HG03025 (cell line): ENCODE results near the gene ADD1.
"Not testable (repeated sequence)": the region's sequence is repeated elsewhere in the genome, so short reads cannot be mapped to it uniquely, and the experiment has no call there.

Experiments
- ATAC-seq: cut with Tn5 transposase; IDR thresholded peaks from one replicate; pipeline ENCODE4 v1.9.1; 2021; ENCODE audit warnings: mild to moderate bottlenecking, moderate library complexity; ENCODE audit not compliant: unreplicated experiment, low FRiP score

Gene ADD1

DNA sequence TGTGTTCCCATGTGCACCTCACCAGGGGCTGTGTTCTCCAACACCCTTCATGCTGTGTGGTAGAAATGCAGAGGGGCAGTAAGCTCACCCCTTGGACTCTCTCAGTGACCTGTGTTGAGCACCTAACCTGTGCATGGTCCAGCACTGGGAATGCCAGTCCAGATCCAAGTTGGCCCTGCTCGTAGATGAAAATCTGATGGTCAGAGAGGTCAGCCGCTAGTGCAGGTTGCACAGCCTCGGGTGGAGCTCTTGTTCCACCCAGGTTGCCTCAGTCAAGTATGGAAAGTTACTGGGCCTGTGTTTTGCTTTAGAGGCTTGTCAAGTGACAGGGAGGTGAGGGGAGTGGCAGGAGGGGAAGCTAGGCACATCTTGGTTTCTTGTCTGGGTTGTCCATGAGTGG, 68.2 kb downstream of the ADD1 start:
- ATAC-seq: no peak

DNA sequence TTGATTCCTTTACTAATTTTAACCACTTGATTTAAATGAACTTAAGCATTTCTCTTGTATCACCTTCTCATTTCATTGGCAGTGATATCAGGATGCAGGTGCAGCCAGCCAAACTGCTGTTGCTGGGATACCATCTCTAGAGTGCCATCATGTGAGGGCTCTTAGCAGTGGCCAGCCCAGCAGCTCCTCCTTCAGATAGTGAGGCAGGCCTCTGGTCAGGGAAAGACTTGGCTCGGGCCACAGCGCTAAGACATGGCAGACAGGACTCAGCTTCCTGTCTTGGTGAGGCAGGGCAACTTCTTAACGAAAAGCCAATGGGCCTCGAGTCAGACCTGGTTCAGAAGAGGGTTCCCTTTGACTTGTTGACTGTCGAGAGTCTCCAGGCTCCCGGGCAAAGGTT, 69.5 kb downstream of the ADD1 start:
- no peak for ATAC-seq

DNA sequence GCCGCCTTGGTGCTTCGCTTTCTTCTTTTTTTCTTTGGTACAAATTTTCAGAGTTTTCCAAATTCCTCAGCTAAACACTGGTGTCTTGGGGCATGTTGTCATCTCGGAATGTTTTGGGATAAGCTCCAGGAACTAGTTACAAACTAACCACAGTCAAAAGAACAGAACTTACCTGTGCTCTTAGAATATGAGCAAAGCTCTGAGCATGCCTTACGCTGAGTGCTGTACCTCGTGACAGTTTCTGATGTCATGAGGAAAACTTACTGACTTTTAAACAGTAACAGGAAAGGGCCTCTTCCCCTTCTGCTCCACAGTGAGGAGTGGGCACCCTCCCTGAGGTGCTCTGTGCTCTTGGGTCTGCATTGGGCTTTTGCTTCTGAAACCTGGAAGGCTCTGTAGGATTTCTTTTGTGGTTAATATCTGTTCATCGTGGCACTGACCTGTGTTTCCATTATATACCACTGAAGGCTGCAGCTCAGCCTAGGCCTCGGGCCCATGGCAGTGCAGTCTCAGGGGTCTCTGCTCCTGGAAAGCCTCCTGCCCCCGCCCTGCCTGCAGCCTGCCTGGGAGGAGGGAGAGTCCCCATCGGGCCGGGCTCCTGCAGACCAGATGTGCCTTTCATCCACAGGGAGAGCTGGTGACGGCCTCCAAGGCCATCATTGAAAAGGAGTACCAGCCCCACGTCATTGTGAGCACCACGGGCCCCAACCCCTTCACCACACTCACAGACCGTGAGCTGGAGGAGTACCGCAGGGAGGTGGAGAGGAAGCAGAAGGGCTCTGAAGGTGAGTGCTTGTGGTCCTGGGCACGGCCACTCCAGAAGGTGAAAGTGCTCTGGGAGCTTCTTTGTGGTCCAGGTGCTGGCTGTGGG, 70.8 kb downstream of the ADD1 start:
- no peak for ATAC-seq

DNA sequence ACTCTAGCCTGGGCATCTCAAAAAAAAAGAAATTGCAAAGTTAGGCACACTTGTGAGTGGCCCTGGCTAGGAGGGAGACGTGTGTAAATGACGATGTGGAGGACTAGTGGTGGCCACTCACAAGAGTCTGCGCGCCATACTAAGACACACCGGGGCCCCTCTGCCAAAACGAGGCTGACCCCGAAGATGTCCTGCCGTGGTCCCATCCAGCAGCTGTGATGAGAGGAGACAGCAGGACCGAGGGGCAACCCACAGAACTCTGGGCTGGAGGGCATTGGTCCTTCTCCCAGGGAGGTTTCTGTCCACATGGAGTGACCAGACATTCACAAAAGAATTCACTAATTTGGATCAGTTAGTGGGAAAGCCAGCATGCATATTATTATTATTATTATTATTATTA, 72.1 kb downstream of the ADD1 start:
- ATAC-seq: no peak

GRCh38 chr4:2916696-2917095, 73.1 kb downstream of the ADD1 start:
- ATAC-seq: not testable (repeated sequence)

GRCh38 chr4:2918300-2918699, 74.7 kb downstream of the ADD1 start:
- not testable (repeated sequence) for ATAC-seq

GRCh38 chr4:2918714-2919113, 75.1 kb downstream of the ADD1 start:
- ATAC-seq: not testable (repeated sequence)

- not testable (repeated sequence) for ATAC-seq
Observed at GRCh38 chr4:2922453-2923101, 78.9 kb downstream of the ADD1 start.

- ATAC-seq: no peak
Observed at GRCh38 chr4:2923141-2923551, 79.5 kb downstream of the ADD1 start.

DNA sequence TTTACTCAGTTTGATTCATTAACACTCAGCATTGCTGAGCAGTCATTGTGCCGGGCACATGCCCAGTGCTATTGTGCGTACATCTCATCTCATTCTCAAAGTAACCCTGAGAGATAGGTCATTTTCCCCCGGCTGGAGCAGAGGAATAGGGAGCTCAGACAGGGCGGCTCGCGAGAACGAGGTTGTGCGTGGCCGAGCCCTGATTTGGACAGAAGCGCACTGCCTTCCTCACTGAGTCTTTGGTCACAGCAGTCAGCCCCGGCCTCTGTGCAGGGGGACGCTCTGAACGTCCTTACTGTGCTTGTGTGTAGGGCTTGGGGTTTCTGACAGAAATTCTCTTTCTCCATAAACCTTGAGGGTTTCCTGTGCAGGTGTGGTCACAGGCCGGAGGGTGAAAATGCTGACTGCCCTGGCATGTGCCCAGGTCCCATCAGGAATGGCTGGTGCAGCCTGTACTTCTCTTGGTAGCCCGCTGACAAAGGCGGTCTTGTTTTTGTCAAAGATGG, 80.1 kb downstream of the ADD1 start:
- no peak for ATAC-seq

- ATAC-seq: no peak
Observed at GRCh38 chr4:2924286-2924685, 80.6 kb downstream of the ADD1 start.

DNA sequence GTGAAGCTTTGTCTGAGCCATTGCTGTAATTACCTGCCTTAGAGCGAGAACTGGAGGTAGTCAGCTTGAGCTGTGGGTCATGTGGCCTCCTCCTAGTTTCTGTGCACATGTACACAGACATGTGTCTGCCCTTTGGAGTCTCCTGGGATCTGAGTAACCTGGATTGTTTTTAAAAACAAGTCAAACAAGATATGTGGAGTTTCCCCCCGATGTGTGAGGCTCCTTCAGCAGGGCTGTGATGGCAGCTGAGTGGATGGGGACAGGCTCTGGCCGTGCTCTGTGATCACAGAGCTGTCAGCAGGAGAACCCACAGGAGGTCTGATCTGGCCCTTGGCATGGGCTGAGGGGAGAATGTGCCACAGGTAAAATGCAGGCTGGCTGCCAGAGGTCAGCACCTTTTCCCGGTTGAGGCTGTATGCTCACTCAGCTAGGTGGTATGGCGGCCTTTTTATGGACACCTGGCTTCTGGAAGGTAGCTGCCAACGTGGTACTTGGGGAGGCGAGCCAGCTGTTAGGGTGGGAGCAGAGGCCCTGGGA, 81.2 kb downstream of the ADD1 start:
- ATAC-seq: no peak

- no peak for ATAC-seq
Observed at GRCh38 chr4:2925496-2925895, 81.9 kb downstream of the ADD1 start.

DNA sequence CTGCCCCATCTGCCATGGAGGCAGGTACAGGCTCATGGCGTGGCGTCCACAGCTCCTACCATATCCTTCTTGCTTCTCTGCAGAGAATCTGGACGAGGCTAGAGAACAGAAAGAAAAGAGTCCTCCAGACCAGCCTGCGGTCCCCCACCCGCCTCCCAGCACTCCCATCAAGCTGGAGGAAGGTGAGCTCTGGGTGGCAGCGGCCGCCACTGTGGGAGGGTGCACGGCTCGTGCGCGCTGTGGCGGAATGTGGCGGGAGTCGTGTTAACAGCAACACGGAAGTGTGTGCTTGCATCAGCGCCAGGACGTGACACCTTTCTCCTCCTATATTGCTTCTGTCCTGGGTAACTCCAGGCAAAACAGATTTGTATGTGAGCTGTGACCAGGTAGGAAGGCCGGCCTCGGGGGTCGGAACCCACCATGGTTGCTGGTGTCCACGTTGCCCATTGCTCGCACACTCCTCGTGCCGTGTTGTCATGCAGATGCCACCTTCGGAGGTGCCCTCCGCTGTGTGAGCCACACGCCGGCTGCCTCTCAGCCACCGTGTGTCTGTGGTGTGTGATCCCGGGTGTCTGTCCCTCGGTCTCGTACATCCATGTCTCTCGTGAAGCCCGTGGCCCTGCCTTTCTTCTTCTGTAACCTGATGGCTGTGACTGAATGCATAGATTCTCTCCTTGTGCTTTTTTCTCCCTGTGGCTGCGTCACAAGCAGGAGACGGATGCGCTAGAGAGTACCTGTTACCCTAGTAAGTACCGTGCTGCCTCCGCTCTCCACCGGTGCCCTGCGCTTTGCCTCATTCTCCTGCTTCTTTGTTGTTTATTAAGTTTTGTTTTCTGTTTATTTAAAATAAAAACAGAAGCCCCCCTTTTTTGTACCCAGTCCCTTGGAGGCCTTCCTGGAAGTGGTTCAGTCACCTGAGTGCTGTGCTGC, 82.6 kb downstream of the ADD1 start:
- no peak for ATAC-seq

- ATAC-seq: no peak
Observed at GRCh38 chr4:2927016-2927695, 83.5 kb downstream of the ADD1 start.

DNA sequence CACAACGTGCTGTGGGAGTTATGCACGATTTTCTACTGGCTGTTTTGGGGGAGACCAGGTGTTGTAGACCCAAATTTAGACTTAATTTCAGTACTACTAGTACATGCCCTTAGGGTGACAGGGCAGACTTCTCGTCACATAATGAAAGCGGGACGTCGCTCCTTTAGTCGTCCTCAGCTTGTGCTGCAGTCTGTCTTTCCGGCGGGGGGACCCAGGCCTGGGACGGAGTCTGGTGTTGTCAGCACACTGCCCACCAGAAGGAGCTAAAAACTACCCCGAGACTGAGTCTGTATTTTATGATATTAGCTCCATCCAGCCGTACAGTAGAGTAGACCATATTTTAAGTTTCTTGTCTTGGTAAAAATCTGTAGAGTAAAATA, 84.0 kb downstream of the ADD1 start:
- no peak for ATAC-seq

- ATAC-seq: no peak
Observed at GRCh38 chr4:2928242-2929176, 84.9 kb downstream of the ADD1 start.

GRCh38 chr4:2929469-2929868, 85.8 kb downstream of the ADD1 start:
- ATAC-seq: no peak
